GM19324 (cell line): ENCODE measurements around the gene MRC2.
"Not testable (repeated sequence)": the region's sequence is repeated elsewhere in the genome, so short reads cannot be mapped to it uniquely, and the experiment has no call there.

Source experiments
- ATAC-seq: cut with Tn5 transposase; IDR thresholded peaks from one replicate; pipeline ENCODE4 v1.9.1; 2021; ENCODE audit warnings: mild to moderate bottlenecking, moderate library complexity; ENCODE audit not compliant: unreplicated experiment, low FRiP score

Gene MRC2

DNA sequence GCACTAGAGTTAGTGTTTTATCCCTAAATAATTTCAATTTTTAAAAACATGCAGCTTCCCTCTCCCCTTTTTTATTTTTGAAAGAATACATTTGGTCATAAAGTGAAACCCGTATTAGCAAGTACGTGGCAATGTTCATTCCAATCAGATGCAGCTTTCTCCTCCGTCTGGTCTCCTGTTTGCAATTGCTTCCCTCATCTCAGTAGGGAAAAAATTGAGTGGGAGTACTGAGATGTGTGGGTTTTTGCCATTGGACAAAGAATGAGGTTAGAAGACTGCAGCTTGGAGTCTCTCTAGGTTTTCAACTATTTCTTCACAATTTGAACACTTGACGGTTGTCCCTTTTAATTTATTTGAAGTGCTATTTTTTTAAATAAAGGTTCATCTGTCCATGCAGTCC is 14.4 kb upstream of the MRC2 start:
- ATAC-seq = not testable (repeated sequence)

DNA sequence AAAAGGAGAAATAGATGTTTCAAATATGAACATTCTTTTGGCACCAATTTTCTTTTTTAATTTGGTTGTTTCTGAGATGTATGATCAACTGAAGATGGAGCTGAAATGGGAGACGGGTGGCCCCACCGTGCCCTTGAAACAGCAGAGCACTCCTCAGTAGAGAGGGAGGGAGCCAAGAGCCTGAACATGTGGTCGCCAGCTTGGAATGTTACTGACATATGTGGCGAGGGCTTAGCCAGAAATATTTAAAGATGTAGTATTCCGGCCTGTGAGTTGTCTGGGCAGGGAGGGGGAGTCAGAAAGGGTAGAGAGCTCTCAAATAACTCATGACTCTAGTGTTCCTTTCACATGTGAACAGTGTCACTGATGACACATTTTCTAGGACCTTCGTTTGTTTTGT is 13.3 kb upstream of the MRC2 start:
- ATAC-seq = no peak

DNA sequence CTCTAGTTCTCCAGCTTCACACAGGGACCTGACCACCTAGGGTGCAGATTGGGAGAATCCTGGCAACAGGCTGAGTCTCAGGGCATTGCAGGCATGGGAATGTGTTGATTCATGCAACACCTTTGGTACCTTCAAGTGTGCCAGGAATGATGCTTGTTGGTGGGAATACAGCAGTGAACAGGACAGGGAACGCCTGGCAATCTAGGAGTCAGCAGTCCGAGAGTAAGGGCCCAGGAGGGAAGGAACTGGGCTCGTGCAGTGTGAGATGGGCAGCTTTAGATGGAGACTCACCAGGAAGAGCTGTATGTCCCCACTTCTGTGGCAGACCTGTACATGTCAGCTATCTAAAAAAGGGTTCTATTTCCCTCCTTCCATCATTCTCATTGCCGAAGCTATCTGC is 12.0 kb upstream of the MRC2 start:
- ATAC-seq = no peak

- ATAC-seq = no peak
Measured at GRCh38 chr17:62616993-62617893, 10.2 kb upstream of the MRC2 start.

DNA sequence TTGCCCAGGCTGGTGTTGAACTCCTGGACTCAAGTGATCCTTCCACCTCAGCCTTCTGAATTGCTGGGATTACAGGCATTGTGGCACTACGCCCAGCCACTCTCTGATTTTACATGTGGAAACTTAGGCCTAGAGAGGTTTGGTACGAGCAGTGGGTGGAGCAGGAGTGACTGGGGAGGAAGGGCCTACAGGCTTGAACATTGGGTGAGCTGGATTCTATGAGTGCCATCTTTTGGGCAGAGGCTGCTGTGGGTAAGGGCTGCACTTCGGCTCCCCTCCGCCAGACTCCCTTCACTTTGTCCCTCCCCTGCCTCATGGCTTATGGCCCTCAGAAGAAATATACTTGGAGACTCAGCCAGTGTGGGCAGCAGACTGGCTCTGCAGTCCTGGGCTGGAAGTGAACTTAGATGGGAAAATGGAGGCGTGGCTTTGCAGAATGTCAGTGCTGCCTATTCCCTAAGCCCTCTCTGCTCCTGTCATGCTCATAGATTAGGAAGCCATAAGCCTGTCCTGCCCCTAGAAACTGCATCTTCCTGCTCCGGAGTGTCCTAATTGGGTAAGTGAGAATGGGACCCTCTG is 9.5 kb upstream of the MRC2 start:
- ATAC-seq = no peak

- ATAC-seq = no peak
Measured at GRCh38 chr17:62618647-62619416, 8.6 kb upstream of the MRC2 start.

GRCh38 chr17:62619417-62620155 is 7.9 kb upstream of the MRC2 start:
- ATAC-seq = no peak

GRCh38 chr17:62621223-62621622 is 6.2 kb upstream of the MRC2 start:
- ATAC-seq = no peak

- ATAC-seq = no peak
Measured at GRCh38 chr17:62625184-62625869, 2.1 kb upstream of the MRC2 start.

- ATAC-seq = no peak
Measured at GRCh38 chr17:62625870-62626200, 1.6 kb upstream of the MRC2 start.

- ATAC-seq = no peak
Measured at GRCh38 chr17:62626719-62627218, 701 bp upstream of the MRC2 start.

DNA sequence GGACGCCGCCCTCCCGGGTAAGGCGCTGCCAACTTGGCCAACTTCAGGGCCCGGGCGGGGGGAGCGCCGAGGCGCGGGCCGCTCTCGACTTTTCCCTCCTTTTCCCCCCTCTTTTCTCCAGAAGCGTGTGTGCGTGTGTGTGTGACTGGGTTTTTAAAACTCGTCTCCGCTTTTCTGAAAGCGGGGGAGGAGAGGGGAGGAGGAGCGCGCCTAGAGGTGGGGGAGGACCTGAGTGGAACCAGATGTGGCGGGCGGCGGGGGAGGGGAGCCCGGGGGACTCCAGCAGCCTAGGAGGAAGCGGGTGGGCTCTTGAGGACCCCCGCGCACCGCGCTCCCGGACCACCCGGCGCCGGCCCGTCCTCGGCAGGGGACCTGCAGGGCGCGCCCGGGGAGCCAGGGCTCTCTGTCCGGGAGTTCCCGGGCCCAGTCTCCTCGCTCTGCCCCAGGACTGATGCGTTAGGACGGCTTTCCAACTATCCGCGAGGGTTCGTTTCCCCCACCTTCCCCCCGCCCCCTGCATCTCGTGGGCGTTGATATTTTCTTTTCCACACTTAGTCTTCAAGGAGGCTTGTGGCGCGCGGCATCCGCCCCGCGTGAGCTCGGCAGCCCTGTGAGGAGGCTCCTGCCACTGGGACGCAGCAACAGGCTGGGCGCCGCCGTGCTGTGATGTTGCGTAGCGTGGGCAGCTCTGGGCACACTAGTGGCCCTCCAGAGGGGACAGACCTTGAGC is 599 bp downstream of the MRC2 start:
- no peak for ATAC-seq

GRCh38 chr17:62628831-62629555 is 1.5 kb downstream of the MRC2 start:
- ATAC-seq = no peak

DNA sequence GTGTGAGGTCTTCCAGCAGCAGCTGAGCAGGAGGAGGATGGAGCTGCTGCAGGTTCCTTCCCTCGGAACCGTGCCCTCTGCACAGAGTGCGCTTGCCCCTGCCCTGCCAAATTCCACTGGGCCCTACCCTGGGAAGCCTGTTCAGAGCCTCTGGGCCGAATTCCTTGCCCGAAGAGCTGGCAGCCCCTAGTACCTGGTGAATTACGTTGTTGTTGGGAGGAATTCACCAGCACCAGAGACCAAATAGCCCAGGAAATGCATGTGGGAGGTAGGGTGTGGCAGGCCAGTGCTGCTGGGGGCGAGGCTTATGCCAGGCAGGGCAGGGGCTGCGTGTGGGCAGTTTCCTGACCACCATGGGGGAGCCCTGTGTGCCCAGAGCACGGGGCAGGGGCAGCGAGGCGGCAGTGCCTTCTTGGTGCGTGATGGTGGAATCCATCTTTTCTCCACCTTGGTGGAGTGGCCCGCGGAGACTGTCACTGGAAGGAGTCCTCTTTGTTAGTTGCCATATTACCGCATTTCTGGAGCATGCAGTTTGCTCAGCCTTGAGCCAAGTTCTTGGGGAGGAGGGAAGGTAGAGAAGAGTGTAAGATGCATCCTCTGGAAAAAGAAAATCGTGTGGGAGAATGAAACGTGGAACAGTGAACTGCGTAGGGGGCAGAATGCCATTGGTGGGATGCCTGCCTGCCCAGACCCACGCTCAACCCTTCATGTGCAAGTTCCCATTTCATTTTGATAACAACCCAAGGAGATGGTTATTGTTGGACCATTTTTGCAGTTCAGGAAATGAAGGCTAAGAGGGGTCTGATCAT is 2.3 kb downstream of the MRC2 start:
- ATAC-seq = no peak

DNA sequence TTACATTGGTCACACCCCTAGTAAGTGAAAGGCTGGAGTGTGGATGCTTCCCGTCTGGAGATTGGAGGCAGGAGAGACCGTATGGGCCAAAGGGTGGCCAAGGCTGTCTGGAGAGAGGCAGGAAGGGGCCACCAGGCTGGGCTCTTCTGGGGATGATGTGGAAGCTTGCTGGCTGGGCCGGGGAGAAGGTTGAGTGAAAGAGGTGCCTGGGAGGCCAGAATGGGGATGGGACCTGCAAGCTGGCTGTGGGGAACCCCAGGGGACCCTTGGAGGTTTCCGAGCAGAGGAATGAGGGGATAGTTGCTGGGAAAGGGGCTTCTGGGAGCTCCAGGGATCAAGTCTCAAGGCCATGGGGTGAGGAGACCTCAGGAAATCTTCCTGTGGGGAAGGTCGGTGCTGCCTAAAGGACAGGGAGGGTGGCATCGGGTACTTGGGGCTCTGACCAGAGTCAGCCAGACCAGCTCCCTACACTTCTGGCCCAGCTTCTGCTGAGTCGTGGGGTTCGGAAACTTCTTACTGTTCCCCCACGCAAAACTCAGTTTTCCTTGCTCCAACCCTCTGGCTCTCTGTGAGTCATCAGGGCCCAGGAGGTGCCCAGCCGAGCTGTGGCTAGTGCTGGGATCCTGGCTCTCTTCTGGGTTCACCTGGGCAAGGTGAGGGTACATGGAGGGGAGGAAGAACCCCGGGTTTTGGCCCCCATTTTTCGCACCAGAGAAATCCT is 3.1 kb downstream of the MRC2 start:
- no peak for ATAC-seq

DNA sequence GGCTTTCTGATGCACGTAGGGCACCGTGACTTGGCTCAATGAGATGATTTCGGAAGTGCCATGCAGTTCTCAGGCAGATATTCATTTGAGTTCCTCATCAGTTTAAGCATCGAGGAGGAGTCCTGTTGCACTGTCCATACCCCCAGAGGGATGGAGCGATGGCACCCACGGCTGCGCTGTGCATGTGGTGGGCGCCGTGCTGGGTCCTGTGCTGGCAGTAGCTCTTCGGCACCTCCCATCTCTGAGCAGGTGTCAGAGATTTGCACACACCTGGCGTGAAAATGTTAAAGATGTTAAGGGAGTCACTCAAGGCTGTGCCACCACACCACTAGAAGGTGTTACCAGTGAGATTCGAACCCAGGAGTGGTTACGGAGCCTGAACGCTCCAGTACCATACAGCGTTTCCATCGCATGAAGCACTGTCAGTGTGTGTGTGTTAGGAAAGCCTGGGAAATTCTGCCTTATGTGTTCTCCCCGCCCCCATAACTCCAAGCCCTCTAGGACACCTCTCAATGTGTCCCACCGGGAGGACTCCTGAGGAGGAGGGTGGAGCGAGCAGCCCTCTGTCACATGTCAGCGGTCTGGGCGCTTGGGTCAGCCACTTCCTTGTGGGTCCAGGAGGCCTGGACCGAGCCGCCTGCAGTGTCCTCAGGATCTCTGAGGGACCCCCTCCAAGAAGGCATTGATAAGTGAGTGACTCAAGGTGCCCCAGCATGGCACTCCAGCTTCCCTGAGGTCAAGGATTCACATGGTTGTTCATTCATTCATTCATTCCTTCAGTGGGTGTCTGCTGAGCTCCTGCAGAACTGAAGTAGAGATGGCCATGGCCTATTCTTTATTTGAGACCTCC is 3.8 kb downstream of the MRC2 start:
- no peak for ATAC-seq
